Liver (tissue), 9 donors: ENCODE results near the gene PLCB2. TPM values are rescaled to one million over a fixed set of nuclear protein-coding genes. Genes with fewer than 3 reads are reported as not detected.

Experiments used
- DNase-seq: peaks from one replicate; pipeline ENCODE4 v3.0.0-alpha.2; 2017; ENCODE audit warnings: low spot score
- H3K27ac ChIP-seq, 2 donors: one replicate each; pipeline ENCODE4 v1.7.0; 2013; ENCODE audit warnings: inconsistent platforms in 2 of 2, low read length in 2 of 2, control low read depth in 1 of 2, low read depth in 1 of 2, mild to moderate bottlenecking in 1 of 2
- H3K27me3 ChIP-seq, 4 donors: one replicate each; pipeline versions ENCODE4 v1.6.1 to v1.7.0; 2013; ENCODE audit warnings: low read length in 3 of 4, inconsistent platforms in 1 of 4, mild to moderate bottlenecking in 1 of 4, moderate library complexity in 1 of 4; ENCODE audit not compliant: control insufficient read depth in 4 of 4, insufficient read depth in 4 of 4
- H3K36me3 ChIP-seq, 4 donors: one replicate each; pipeline versions ENCODE4 v1.6.1 to v1.7.0; 2013; ENCODE audit warnings: low read length in 3 of 4, mild to moderate bottlenecking in 3 of 4, low read depth in 1 of 4, moderate library complexity in 1 of 4; ENCODE audit not compliant: control insufficient read depth in 4 of 4, insufficient read depth in 3 of 4
- H3K4me1 ChIP-seq, 4 donors: one replicate each; pipeline versions ENCODE4 v1.6.1 to v1.7.0; 2013; ENCODE audit warnings: low read length in 3 of 4, mild to moderate bottlenecking in 3 of 4, moderate library complexity in 1 of 4; ENCODE audit not compliant: control insufficient read depth in 4 of 4, insufficient read depth in 4 of 4
- H3K4me3 ChIP-seq, 3 donors: one replicate each; pipeline versions ENCODE4 v1.6.1 to v1.7.0; 2013; ENCODE audit warnings: low read length in 3 of 3, control low read depth in 1 of 3, low read depth in 1 of 3, mild to moderate bottlenecking in 1 of 3
- H3K9ac ChIP-seq, 2 donors: one replicate each; pipeline ENCODE4 v1.7.0; 2013; ENCODE audit warnings: low read length in 2 of 2, mild to moderate bottlenecking in 2 of 2, moderate library complexity in 2 of 2, control low read depth in 1 of 2, low read depth in 1 of 2
- H3K9me3 ChIP-seq, 4 donors: one replicate each; pipeline versions ENCODE4 v1.6.1 to v1.7.0; 2013; ENCODE audit warnings: low read length in 3 of 4; ENCODE audit not compliant: control insufficient read depth in 4 of 4
- FOXA1 ChIP-seq: IDR thresholded peaks from 2 replicates; pipeline ENCODE4 v1.6.1; 2016; ENCODE audit warnings: antibody characterized with exemption
- FOXA2 ChIP-seq: IDR thresholded peaks from 2 replicates; pipeline ENCODE4 v1.6.1; 2016; ENCODE audit warnings: antibody characterized with exemption
- GABPA ChIP-seq, 2 donors: IDR thresholded peaks in 1 of 2; conservative IDR thresholded peaks in 1 of 2; 2 replicates each; pipeline ENCODE4 v1.6.1; 2016; ENCODE audit warnings: antibody characterized with exemption in 2 of 2, mild to moderate bottlenecking in 1 of 2, moderate library complexity in 1 of 2
- JUND ChIP-seq, 2 donors: IDR thresholded peaks; 2 replicates each; pipeline ENCODE4 v1.6.1; 2016; ENCODE audit warnings: antibody characterized with exemption in 2 of 2
- NR2F2 ChIP-seq: IDR thresholded peaks from 2 replicates; pipeline ENCODE4 v1.6.1; 2016; ENCODE audit warnings: antibody characterized with exemption
- RAD21 ChIP-seq, 2 donors: IDR thresholded peaks; 2 replicates each; pipeline ENCODE4 v1.6.1; 2016; ENCODE audit warnings: antibody characterized with exemption in 2 of 2, mild to moderate bottlenecking in 2 of 2
- RXRA ChIP-seq, 2 donors: IDR thresholded peaks; 2 replicates each; pipeline ENCODE4 v1.6.1; 2017 to 2018; ENCODE audit warnings: antibody characterized with exemption in 2 of 2, mild to moderate bottlenecking in 1 of 2
- SP1 ChIP-seq: IDR thresholded peaks from 2 replicates; pipeline ENCODE4 v1.6.1; 2018; ENCODE audit warnings: antibody characterized with exemption, mild to moderate bottlenecking
- TAF1 ChIP-seq: conservative IDR thresholded peaks from 2 replicates; pipeline ENCODE4 v1.6.1; 2016; ENCODE audit warnings: antibody characterized with exemption, mild to moderate bottlenecking
- YY1 ChIP-seq: IDR thresholded peaks from 2 replicates; pipeline ENCODE4 v1.6.1; 2016; ENCODE audit warnings: antibody characterized with exemption, mild to moderate bottlenecking
- WGBS: extraction: QIAGEN DNeasy Blood & Tissue Kit; methylation state at CpG from one replicate; pipeline ENCODE4 v1.1.7; 2013; 5-methylcytosine and 5-hydroxymethylcytosine counted together
- polyA plus RNA-seq, 2 donors: library from polyadenylated mRNA; stranded (reverse) in 1 of 2; unstranded in 1 of 2; fragments of 200-250 nt in 1 of 2; fragments of >200 nt in 1 of 2; fragmentation: Nextera tagmentation in 1 of 2; extraction: Ambion mirVana in 1 of 2; gene quantifications; one replicate each; pipeline versions ENCODE4 v1.2.1 to v1.2.3, GENCODE V29; 2013 to 2015
- total RNA-seq, 2 donors: library from RNA; depleted of rRNA; stranded (reverse); fragments of >200 nt; gene quantifications; one replicate each; pipeline ENCODE4 v1.2.3, GENCODE V29; 2014
- TF ChIP-seq, protein P1 (sequence below): IDR thresholded peaks from 2 replicates; pipeline ENCODE4 v1.6.1; 2016; ENCODE audit warnings: antibody characterized with exemption
- TF ChIP-seq, protein P2 (sequence below): IDR thresholded peaks from 2 replicates; pipeline ENCODE4 v1.6.1; 2016; ENCODE audit warnings: antibody characterized with exemption
- TF ChIP-seq, protein P3 (sequence below): IDR thresholded peaks from 2 replicates; pipeline ENCODE4 v1.6.1; 2016; ENCODE audit warnings: antibody characterized with exemption, mild to moderate bottlenecking
- TF ChIP-seq, protein P4 (sequence below): IDR thresholded peaks from 2 replicates; pipeline ENCODE4 v1.6.1; 2016; ENCODE audit warnings: antibody characterized with exemption
- TF ChIP-seq, protein P5 (sequence below): fragments of 150-350 bp; IDR thresholded peaks from 2 replicates; pipeline ENCODE4 v1.5.1; 2017; ENCODE audit warnings: improper control_type of control experiment, low read depth, low read length; ENCODE audit not compliant: missing input control
- donor health status: healthy.
- donor health status: healthy.
- donor health status: healthy.
- donor health status: healthy.
- donor health status: healthy.

PLCB2 gene
- total and polyA plus RNA-seq, 4 donors, result 2.1 to 13.3 (median 7.6) TPM

GRCh38 chr15:40259021-40259420, 48.7 kb downstream of the PLCB2 start:
- H3K36me3 ChIP-seq, result no peaks in the 10 kb centered on the region

DNA sequence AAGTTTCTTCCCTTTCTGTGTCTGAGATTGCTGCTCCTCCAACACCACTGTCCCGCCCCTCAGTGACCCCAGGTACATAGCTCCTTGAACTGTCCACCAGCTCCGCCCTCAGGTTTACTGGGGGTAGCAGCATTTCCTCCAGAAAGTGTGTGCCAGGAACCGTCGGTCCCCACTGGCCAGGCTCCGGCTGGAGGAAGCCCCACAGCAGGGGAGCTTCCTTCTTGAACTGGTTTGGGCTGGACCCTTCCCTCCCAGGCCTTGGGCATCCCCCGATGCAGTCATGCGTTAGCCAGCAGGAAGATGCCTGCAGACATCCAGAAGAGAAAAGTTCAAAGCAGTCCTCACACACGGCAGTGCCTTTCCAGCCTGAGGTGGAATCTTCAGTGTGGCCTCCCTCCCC, 49.2 kb downstream of the PLCB2 start:
- Histone ChIP-seq H3K4me1 (peaks cover 0 to under 1% (median 0%) of the 10 kb centered on the region in 4 donors), H3K9me3 (no peaks in the 10 kb centered on the region), H3K27me3 (peaks cover 0 to 4% (median under 1%) of the 10 kb centered on the region in 4 donors), H3K4me3 (no peak overlapping the region), H3K36me3 (no peaks in the 10 kb centered on the region), H3K27ac (no peak overlapping the region), H3K9ac (no peak overlapping the region)
- no peak for DNase-seq
- 71% methylated on average over 8 of the region's 8 CpGs for WGBS
- no peak for TF ChIP-seq NR2F2
- TF ChIP-seq, protein P1, sequence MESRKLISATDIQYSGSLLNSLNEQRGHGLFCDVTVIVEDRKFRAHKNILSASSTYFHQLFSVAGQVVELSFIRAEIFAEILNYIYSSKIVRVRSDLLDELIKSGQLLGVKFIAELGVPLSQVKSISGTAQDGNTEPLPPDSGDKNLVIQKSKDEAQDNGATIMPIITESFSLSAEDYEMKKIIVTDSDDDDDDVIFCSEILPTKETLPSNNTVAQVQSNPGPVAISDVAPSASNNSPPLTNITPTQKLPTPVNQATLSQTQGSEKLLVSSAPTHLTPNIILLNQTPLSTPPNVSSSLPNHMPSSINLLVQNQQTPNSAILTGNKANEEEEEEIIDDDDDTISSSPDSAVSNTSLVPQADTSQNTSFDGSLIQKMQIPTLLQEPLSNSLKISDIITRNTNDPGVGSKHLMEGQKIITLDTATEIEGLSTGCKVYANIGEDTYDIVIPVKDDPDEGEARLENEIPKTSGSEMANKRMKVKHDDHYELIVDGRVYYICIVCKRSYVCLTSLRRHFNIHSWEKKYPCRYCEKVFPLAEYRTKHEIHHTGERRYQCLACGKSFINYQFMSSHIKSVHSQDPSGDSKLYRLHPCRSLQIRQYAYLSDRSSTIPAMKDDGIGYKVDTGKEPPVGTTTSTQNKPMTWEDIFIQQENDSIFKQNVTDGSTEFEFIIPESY, result no peak
- no peak for TF ChIP-seq YY1
- no peak for TF ChIP-seq FOXA2
- TF ChIP-seq GABPA (IDR thresholded peaks at IDR 0.05 in 1 of 2, conservative IDR thresholded peaks at IDR 0.05 in 1 of 2), result no peak
- TF ChIP-seq JUND (IDR thresholded peaks at IDR 0.05), result no peak
- no peak for TF ChIP-seq SP1
- TF ChIP-seq, protein P2, sequence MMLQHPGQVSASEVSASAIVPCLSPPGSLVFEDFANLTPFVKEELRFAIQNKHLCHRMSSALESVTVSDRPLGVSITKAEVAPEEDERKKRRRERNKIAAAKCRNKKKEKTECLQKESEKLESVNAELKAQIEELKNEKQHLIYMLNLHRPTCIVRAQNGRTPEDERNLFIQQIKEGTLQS, result no peak
- TF ChIP-seq, protein P3, sequence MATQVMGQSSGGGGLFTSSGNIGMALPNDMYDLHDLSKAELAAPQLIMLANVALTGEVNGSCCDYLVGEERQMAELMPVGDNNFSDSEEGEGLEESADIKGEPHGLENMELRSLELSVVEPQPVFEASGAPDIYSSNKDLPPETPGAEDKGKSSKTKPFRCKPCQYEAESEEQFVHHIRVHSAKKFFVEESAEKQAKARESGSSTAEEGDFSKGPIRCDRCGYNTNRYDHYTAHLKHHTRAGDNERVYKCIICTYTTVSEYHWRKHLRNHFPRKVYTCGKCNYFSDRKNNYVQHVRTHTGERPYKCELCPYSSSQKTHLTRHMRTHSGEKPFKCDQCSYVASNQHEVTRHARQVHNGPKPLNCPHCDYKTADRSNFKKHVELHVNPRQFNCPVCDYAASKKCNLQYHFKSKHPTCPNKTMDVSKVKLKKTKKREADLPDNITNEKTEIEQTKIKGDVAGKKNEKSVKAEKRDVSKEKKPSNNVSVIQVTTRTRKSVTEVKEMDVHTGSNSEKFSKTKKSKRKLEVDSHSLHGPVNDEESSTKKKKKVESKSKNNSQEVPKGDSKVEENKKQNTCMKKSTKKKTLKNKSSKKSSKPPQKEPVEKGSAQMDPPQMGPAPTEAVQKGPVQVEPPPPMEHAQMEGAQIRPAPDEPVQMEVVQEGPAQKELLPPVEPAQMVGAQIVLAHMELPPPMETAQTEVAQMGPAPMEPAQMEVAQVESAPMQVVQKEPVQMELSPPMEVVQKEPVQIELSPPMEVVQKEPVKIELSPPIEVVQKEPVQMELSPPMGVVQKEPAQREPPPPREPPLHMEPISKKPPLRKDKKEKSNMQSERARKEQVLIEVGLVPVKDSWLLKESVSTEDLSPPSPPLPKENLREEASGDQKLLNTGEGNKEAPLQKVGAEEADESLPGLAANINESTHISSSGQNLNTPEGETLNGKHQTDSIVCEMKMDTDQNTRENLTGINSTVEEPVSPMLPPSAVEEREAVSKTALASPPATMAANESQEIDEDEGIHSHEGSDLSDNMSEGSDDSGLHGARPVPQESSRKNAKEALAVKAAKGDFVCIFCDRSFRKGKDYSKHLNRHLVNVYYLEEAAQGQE, result no peak
- TF ChIP-seq, protein P4, sequence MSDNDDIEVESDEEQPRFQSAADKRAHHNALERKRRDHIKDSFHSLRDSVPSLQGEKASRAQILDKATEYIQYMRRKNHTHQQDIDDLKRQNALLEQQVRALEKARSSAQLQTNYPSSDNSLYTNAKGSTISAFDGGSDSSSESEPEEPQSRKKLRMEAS, result no peak
- TF ChIP-seq TAF1, result no peak
- TF ChIP-seq, protein P5, sequence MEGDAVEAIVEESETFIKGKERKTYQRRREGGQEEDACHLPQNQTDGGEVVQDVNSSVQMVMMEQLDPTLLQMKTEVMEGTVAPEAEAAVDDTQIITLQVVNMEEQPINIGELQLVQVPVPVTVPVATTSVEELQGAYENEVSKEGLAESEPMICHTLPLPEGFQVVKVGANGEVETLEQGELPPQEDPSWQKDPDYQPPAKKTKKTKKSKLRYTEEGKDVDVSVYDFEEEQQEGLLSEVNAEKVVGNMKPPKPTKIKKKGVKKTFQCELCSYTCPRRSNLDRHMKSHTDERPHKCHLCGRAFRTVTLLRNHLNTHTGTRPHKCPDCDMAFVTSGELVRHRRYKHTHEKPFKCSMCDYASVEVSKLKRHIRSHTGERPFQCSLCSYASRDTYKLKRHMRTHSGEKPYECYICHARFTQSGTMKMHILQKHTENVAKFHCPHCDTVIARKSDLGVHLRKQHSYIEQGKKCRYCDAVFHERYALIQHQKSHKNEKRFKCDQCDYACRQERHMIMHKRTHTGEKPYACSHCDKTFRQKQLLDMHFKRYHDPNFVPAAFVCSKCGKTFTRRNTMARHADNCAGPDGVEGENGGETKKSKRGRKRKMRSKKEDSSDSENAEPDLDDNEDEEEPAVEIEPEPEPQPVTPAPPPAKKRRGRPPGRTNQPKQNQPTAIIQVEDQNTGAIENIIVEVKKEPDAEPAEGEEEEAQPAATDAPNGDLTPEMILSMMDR, result no peak
- TF ChIP-seq RAD21 (IDR thresholded peaks at IDR 0.05), result no peak
- no peak for TF ChIP-seq FOXA1
- no peak for TF ChIP-seq RXRA (IDR thresholded peaks at IDR 0.05)

More at GRCh38 chr15:40259021-40259420, 48.7 kb downstream of the PLCB2 start:
- Histone ChIP-seq H3K9ac (no peak overlapping the region), H3K27ac (no peak overlapping the region), H3K4me1 (no peaks in the 10 kb centered on the region), H3K27me3 (peaks cover 0 to 2% (median 0%) of the 10 kb centered on the region in 4 donors), H3K4me3 (no peak overlapping the region), H3K9me3 (no peaks in the 10 kb centered on the region)
- no peak for DNase-seq
- 80% methylated on average over 7 of the region's 7 CpGs for WGBS
- TF ChIP-seq, protein P1, result no peak
- TF ChIP-seq, protein P3, result no peak
